GM06990 (cell line): ENCODE results near the gene RBMS1.

Experiments
- DNase-seq: peaks from one replicate; pipeline ENCODE4 v3.0.0-alpha.2; 2011; ENCODE audit not compliant: insufficient read length; ENCODE audit errors: extremely low read depth
- H3K27me3 ChIP-seq: replicated peaks from 2 replicates; pipeline ENCODE4 v1.6.0; 2011; ENCODE audit warnings: low read length; ENCODE audit not compliant: control insufficient read depth, insufficient read depth
- H3K36me3 ChIP-seq: 2 replicates; pipeline ENCODE4 v1.5.1; 2011; ENCODE audit warnings: low read length; ENCODE audit not compliant: control insufficient read depth, insufficient read depth
- H3K4me3 ChIP-seq: replicated peaks from 2 replicates; pipeline ENCODE4 v1.5.1; 2011; ENCODE audit warnings: low read depth, mild to moderate bottlenecking, control low read depth, low read length
- TF ChIP-seq, protein P1 (sequence below): IDR thresholded peaks from 2 replicates; pipeline ENCODE4 v1.5.1; 2011; ENCODE audit warnings: low read length, control low read depth, mild to moderate bottlenecking, inconsistent platforms; ENCODE audit not compliant: insufficient read depth, poor library complexity, severe bottlenecking

Gene RBMS1

DNA sequence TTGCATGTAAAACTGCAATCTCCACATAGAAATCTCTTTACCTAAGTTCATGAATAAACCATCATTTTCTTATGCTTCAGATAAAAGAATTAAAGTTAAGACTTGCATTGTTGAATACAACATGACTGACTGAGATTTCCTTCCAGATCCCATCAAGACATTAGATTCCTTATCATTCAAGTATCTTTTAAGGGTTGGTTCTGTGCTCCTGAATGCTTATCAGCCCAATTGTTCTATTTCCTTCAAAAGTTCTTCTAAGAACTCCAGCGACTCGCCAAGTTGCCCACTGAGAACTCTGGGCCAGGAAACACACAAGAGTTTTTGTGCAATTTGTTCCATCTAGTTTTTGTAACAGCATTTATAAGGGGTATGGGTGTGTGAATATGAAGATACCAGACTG is 120.3 kb downstream of the RBMS1 start:
- Histone ChIP-seq H3K27me3 (no peaks in the 10 kb centered on the region; the same call in 1 of the 2 replicates), H3K4me3 (no peak overlapping the region), H3K36me3 (no peaks in the 10 kb centered on the region)
- TF ChIP-seq, protein P1, sequence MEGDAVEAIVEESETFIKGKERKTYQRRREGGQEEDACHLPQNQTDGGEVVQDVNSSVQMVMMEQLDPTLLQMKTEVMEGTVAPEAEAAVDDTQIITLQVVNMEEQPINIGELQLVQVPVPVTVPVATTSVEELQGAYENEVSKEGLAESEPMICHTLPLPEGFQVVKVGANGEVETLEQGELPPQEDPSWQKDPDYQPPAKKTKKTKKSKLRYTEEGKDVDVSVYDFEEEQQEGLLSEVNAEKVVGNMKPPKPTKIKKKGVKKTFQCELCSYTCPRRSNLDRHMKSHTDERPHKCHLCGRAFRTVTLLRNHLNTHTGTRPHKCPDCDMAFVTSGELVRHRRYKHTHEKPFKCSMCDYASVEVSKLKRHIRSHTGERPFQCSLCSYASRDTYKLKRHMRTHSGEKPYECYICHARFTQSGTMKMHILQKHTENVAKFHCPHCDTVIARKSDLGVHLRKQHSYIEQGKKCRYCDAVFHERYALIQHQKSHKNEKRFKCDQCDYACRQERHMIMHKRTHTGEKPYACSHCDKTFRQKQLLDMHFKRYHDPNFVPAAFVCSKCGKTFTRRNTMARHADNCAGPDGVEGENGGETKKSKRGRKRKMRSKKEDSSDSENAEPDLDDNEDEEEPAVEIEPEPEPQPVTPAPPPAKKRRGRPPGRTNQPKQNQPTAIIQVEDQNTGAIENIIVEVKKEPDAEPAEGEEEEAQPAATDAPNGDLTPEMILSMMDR = no peak
- DNase-seq = no peak

- no peak for DNase-seq
- Histone ChIP-seq H3K36me3 (no peaks in the 10 kb centered on the region), H3K4me3 (no peak overlapping the region), H3K27me3 (no peaks in the 10 kb centered on the region; the same call in 1 of the 2 replicates)
- TF ChIP-seq, protein P1 = no peak
Measured at GRCh38 chr2:160372585-160372984, 121.0 kb downstream of the RBMS1 start.

- TF ChIP-seq, protein P1 = no peak
- H3K36me3 ChIP-seq = no peaks in the 10 kb centered on the region
- no peak overlapping the region for H3K4me3 ChIP-seq
- no peak for DNase-seq
- H3K27me3 ChIP-seq = no peaks in the 10 kb centered on the region; the same call in 1 of the 2 replicates
Measured at GRCh38 chr2:160372010-160372356, 121.6 kb downstream of the RBMS1 start.

DNA sequence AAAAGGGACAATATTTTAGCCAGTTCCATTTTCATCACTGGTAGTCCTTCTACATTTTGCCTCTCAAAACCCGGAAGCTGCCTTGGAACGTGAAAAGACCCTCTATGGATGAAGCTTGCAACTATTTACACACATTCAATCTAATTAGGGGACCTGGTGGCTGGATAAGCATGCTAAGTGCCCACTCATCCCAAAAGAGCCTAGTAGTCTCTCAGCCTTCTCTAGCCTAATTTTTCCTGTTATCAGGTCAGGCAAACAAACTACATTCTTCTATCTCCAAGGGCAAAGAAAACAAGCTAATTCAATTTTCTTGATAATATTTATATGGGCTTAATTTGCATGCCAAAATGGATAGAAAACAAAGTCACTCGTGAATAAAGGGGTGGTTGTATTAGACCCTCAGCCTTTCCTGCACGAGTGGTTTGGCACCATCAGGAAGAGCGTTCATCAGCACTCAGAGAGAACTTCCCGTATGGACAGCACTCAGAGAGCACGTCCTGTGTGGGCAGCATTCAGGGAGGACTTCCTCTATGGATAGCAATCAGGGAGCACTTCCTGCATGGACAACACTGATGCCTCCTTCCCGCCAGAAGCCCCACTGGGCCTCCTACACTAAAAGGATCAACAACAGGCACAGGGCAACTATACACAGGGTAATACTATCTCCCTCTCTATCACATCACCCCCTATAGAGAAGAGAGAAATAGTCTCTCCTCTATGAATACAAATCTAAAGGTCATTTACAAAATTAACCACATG is 122.2 kb downstream of the RBMS1 start:
- Histone ChIP-seq H3K4me3 (no peak overlapping the region), H3K36me3 (no peaks in the 10 kb centered on the region), H3K27me3 (no peaks in the 10 kb centered on the region)
- TF ChIP-seq, protein P1 = no peak
- no peak for DNase-seq

DNA sequence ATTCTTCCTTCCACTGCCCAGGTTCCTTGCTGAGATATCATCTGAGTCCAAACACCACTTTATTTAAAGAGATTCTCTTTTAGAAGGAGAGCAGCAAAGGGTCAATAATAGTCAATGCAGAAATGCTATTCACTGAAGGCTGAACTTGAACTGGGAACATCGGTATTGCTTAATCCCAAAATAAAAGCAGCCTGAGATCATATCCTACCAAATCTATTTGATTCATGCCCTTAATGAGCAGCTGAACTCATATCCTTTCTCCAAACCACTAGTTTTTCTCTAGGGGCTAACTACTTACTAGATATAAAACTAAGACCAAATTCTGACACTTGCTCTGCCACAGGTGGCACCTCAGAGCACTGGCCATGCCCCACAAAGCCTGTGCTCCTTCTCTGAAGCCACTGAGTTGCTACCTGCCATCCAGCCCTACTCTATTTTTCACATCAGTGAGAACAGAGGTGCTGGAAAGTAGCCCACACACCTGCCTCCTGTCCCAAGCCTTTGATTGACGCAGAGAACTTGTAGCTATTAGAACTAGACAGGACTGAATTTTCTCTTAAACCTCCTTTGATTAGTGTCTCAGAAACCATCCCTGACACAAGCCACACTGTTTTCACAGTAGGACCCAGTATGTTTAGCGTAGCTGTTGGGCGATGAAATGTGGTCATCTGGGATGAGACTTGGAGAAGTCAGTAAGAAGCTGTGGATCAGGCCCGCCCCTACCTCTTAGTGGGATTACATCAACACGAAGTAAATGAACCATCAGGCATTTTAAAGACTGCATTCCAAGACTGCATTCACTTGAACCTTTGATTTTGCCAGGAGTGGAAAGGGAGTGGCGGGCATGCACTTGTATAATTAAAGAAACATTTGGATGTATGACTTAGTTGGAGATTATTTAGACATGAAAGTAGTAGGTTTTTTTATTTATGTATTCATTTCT is 124.3 kb downstream of the RBMS1 start:
- H3K27me3 ChIP-seq = no peaks in the 10 kb centered on the region
- no peaks in the 10 kb centered on the region for H3K36me3 ChIP-seq
- TF ChIP-seq, protein P1 = no peak
- H3K4me3 ChIP-seq = no peak overlapping the region
- no peak for DNase-seq
